T-cell (primary cell): Measurements from ENCODE around the gene AFF1. TPM values are rescaled to one million over a fixed set of nuclear protein-coding genes. Genes with fewer than 3 reads are reported as not detected.

Experiments
- ATAC-seq, 4 experiments: fragments of 200-7000 bp in 3 of 4; fragments of 150-1000 bp in 1 of 4; cut with Tn5 transposase; replicated peaks in 1 of 4; 1 replicate in 3 of 4; 2 replicates in 1 of 4; pipeline ENCODE4 v1.10.0; 2021; ENCODE audit warnings: moderate library complexity in 3 of 4, mild to moderate bottlenecking in 2 of 4, moderate number of reproducible peaks in 1 of 4
- CTCF ChIA-PET, 2 donors: fragments of 300-600 bp; sonication (Branson Sonifier 250); formaldehyde crosslinking; loops; one replicate each; lab custom pipeline; 2022; ENCODE audit warnings: antibody characterized with exemption in 2 of 2; lab: Charles Lee
- POLR2A ChIA-PET, 2 donors: fragments of 300-600 bp; sonication (Branson Sonifier 250); formaldehyde crosslinking; loops; one replicate each; lab custom pipeline; 2022; ENCODE audit warnings: antibody characterized with exemption in 2 of 2; lab: Charles Lee
- DNase-seq, 35 experiments: peaks; one replicate each; pipeline versions ENCODE4 v3.0.0 to v3.0.0-alpha.2; 2013 to 2023
- H3K27ac ChIP-seq: one replicate; pipeline ENCODE4 v1.5.1; 2013; ENCODE audit warnings: low read length
- H3K27me3 ChIP-seq, 2 experiments: replicated peaks in 1 of 2; 1 replicate in 1 of 2; 2 replicates in 1 of 2; pipeline versions ENCODE4 v1.6.1 to v1.7.0; 2013; ENCODE audit warnings: low read length in 1 of 2, mixed read lengths in 1 of 2; ENCODE audit not compliant: control insufficient read depth in 2 of 2, insufficient read depth in 2 of 2; ENCODE audit errors: extremely low read depth in 1 of 2
- H3K36me3 ChIP-seq, 2 donors: 1 replicate in 1 of 2; 2 replicates in 1 of 2; pipeline versions ENCODE4 v1.6.1 to v1.7.0; 2013; ENCODE audit warnings: low read length in 1 of 2; ENCODE audit not compliant: control insufficient read depth in 2 of 2, insufficient read depth in 1 of 2; ENCODE audit errors: extremely low read depth in 1 of 2
- H3K4me1 ChIP-seq, 2 experiments: 1 replicate in 1 of 2; 2 replicates in 1 of 2; pipeline versions ENCODE4 v1.6.1 to v1.7.0; 2013; ENCODE audit warnings: low read length in 2 of 2, mixed read lengths in 1 of 2; ENCODE audit not compliant: insufficient read depth in 2 of 2, control insufficient read depth in 1 of 2; ENCODE audit errors: extremely low read depth in 1 of 2
- H3K4me3 ChIP-seq, 2 donors: 1 replicate in 1 of 2; 2 replicates in 1 of 2; pipeline versions ENCODE4 v1.5.1 to v1.7.0; 2013; ENCODE audit warnings: mild to moderate bottlenecking in 2 of 2, low read length in 1 of 2, moderate library complexity in 1 of 2; ENCODE audit not compliant: control insufficient read depth in 1 of 2; ENCODE audit errors: extremely low read depth in 1 of 2
- H3K9me3 ChIP-seq: 2 replicates; pipeline ENCODE4 v1.7.0; 2013
- H3K27ac Mint-ChIP-seq, 2 donors: one replicate each; pipeline ENCODE4 v1.8.0; 2020 to 2021; ENCODE audit warnings: mild to moderate bottlenecking in 2 of 2, mixed read lengths in 2 of 2
- H3K27me3 Mint-ChIP-seq, 2 donors: one replicate each; pipeline ENCODE4 v1.8.0; 2021 to 2022; ENCODE audit warnings: mixed read lengths in 2 of 2
- H3K36me3 Mint-ChIP-seq: one replicate; pipeline ENCODE4 v1.8.0; 2021; ENCODE audit warnings: mixed read lengths
- H3K4me1 Mint-ChIP-seq, 3 donors: one replicate each; pipeline ENCODE4 v1.8.0; 2020 to 2022; ENCODE audit warnings: mixed read lengths in 3 of 3, mild to moderate bottlenecking in 1 of 3
- H3K4me3 Mint-ChIP-seq, 3 donors: one replicate each; pipeline ENCODE4 v1.8.0; 2020 to 2022; ENCODE audit warnings: mild to moderate bottlenecking in 3 of 3, mixed read lengths in 3 of 3, moderate library complexity in 3 of 3
- H3K9me3 Mint-ChIP-seq, 3 donors: one replicate each; pipeline ENCODE4 v1.8.0; 2020 to 2022; ENCODE audit warnings: mixed read lengths in 3 of 3
- WGBS: methylation state at CpG from one replicate; pipeline ENCODE4 v1.1.5; 2013; ENCODE audit warnings: missing lambda C conversion rate; ENCODE audit not compliant: insufficient coverage; 5-methylcytosine and 5-hydroxymethylcytosine counted together
- total RNA-seq, 35 experiments: library from RNA in 6 of 35; stranded (reverse) in 6 of 35; fragments of 120-200 nt in 1 of 35; gene quantifications; one replicate each; pipeline versions ENCODE4 v1.2.1 to v1.2.4 and lab custom pipeline; 2013 to 2026

The AFF1 gene
- total RNA-seq, 5 donors from 2014 or later (not counting 1 experiment from before 2014, with no cell fraction given): 65.3 to 112 (median 93.4) TPM

- Mint-ChIP-seq H3K27me3 (peaks cover 22 to 28% of the 10 kb centered on the region in 2 donors), H3K9me3 (no peaks in the 10 kb centered on the region), H3K4me3 (no peak overlapping the region), H3K36me3 (no peaks in the 10 kb centered on the region), H3K27ac (no peak overlapping the region), H3K4me1 (peaks cover 6 to 10% (median 7%) of the 10 kb centered on the region in 3 donors)
- no peak overlapping the region for H3K4me3 ChIP-seq
- CTCF ChIA-PET: interaction anchor here (1.4 to 1.5 kb wide), 4 partner anchors 395 to 398 kb away, joined by 3 to 13 read pairs (median 7); no protein-coding TSS in a partner anchor
- POLR2A ChIA-PET: no interaction called here
- H3K36me3 ChIP-seq: no peaks in the 10 kb centered on the region
- no peak for DNase-seq
- peaks cover 0 to 19% of the 10 kb centered on the region in 2 experiments for H3K27me3 ChIP-seq
- H3K9me3 ChIP-seq: no peaks in the 10 kb centered on the region
- H3K27ac ChIP-seq: no peak overlapping the region
- H3K4me1 ChIP-seq: peaks cover 0 to 10% of the 10 kb centered on the region in 2 experiments
- ATAC-seq: no peak
These were observed 40.4 kb upstream of the AFF1 start for GRCh38 chr4:86894455-86894854.

DNA sequence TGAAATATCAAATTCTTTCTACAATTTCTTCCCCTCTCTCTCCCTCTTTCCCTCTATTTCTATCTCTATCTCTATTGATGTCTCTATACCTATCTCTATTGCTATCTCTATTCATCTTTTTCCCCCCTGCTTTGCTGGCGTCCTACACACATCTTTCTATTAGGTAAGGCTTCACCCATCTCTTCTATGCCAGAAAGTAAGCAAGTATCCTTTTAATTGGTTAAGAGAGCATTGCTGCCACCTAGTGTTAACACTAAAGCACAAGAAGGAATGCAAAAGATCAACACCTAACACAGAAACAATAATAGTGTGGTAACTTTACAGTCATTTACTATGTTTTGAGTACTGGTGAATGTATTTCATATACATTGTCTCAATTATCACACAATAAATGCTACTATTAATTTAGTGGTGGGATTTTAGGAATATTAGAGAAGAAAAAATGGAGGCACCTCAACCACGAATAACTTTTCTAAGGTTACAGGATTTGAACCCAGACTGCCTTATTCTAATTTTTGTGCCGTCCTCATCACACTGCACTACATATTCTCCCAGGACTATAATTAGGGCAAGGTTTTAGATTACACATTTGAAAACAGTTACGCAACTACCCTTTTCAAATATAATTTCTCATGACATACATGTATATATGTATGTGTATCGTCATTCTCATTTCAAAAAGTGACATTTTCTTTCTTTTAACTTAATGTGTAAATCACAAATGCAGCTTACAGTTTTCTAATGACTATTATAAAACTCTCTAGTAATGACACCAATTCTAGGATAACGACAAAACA is 38.9 kb upstream of the AFF1 start:
- H3K4me1 ChIP-seq: peaks cover 0 to 10% of the 10 kb centered on the region in 2 experiments
- no peaks in the 10 kb centered on the region for H3K36me3 ChIP-seq
- no peak overlapping the region for H3K27ac ChIP-seq
- H3K9me3 ChIP-seq: no peaks in the 10 kb centered on the region
- no peaks in the 10 kb centered on the region for H3K36me3 Mint-ChIP-seq
- H3K4me3 ChIP-seq: no peak overlapping the region
- peak in 2 of 4 experiments; percentile 48 to 60 for ATAC-seq
- peak in 4 of 35 experiments; percentile 4 to 66 (median 12) for DNase-seq
- POLR2A ChIA-PET: no interaction called here
- H3K27ac Mint-ChIP-seq: no peak overlapping the region
- H3K9me3 Mint-ChIP-seq: no peaks in the 10 kb centered on the region
- no peak overlapping the region for H3K4me3 Mint-ChIP-seq
- CTCF ChIA-PET: interaction anchor here (0.5 to 1.5 kb wide), 8 partner anchors 9 to 400 kb away, joined by 3 to 13 read pairs (median 4); no protein-coding TSS in a partner anchor
- WGBS: 100% methylated on average over 1 of the region's 6 CpGs
- H3K27me3 ChIP-seq: peaks cover 0 to 18% of the 10 kb centered on the region in 2 experiments
- H3K4me1 Mint-ChIP-seq: peaks cover 6 to 10% (median 7%) of the 10 kb centered on the region in 3 donors
- peaks cover 15 to 17% of the 10 kb centered on the region in 2 donors for H3K27me3 Mint-ChIP-seq

- Mint-ChIP-seq H3K27ac (no peak overlapping the region), H3K4me3 (no peak overlapping the region), H3K27me3 (peaks cover 8 to 10% of the 10 kb centered on the region in 2 donors), H3K4me1 (peaks cover 2 to 8% (median 6%) of the 10 kb centered on the region in 3 donors), H3K9me3 (no peaks in the 10 kb centered on the region), H3K36me3 (peaks cover under 1% of the 10 kb centered on the region)
- Histone ChIP-seq H3K27me3 (peaks cover 0 to 18% of the 10 kb centered on the region in 2 experiments), H3K9me3 (no peaks in the 10 kb centered on the region), H3K4me3 (no peak overlapping the region), H3K4me1 (peaks cover 0 to 10% of the 10 kb centered on the region in 2 experiments), H3K36me3 (no peaks in the 10 kb centered on the region), H3K27ac (no peak overlapping the region)
- DNase-seq: no peak
- ChIA-PET POLR2A (no interaction called here), CTCF (interaction anchor here (0.5 to 1.4 kb wide), 5 partner anchors 8 to 398 kb away, joined by 3 to 8 read pairs (median 5); no protein-coding TSS in a partner anchor)
- no peak for ATAC-seq
- 95% methylated on average over 4 of the region's 4 CpGs for WGBS
These were observed 38.2 kb upstream of the AFF1 start for GRCh38 chr4:86896596-86896995.

DNA sequence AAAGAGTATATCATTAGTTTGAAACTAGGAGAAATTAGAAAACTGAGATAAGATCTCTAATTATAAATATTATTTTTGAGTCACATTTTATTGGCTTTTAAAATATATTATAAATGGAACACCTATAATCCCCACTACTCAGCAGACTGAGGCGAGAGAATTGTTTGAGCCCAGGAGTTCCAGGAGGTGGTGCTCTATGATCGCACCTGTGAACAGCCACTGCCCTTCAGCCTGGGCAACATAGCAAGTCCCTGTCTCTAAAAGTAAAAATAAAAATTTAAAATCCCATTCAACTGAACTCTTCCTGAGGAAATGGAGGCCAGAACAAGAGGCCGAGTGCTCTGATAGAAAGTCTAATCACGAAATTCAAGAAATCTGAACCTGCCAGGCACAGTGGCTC is 36.2 kb upstream of the AFF1 start:
- WGBS: 93% methylated on average over 2 of the region's 4 CpGs
- Histone ChIP-seq H3K9me3 (no peaks in the 10 kb centered on the region), H3K27ac (no peak overlapping the region), H3K36me3 (no peaks in the 10 kb centered on the region), H3K27me3 (peaks cover 0 to 5% of the 10 kb centered on the region in 2 experiments), H3K4me3 (no peak overlapping the region), H3K4me1 (no peaks in the 10 kb centered on the region)
- Mint-ChIP-seq H3K27ac (no peak overlapping the region), H3K4me1 (peaks cover 0 to 3% (median 0%) of the 10 kb centered on the region in 3 donors), H3K9me3 (no peaks in the 10 kb centered on the region), H3K36me3 (peaks cover 3% of the 10 kb centered on the region), H3K4me3 (no peak overlapping the region), H3K27me3 (peaks cover 3 to 8% of the 10 kb centered on the region in 2 donors)
- ChIA-PET CTCF (no interaction called here), POLR2A (no interaction called here)
- ATAC-seq: no peak
- DNase-seq: no peak

- Mint-ChIP-seq H3K27me3 (peaks cover 3 to 14% of the 10 kb centered on the region in 2 donors), H3K27ac (no peak overlapping the region), H3K4me1 (peaks cover 0 to 5% (median 3%) of the 10 kb centered on the region in 3 donors), H3K9me3 (no peaks in the 10 kb centered on the region), H3K36me3 (peaks cover 3% of the 10 kb centered on the region), H3K4me3 (no peak overlapping the region)
- CTCF ChIA-PET: interaction anchor here (0.6 to 0.8 kb wide), 2 partner anchors 52 to 406 kb away, joined by 3 read pairs; no protein-coding TSS in a partner anchor
- Histone ChIP-seq H3K27me3 (peaks cover 0 to 18% of the 10 kb centered on the region in 2 experiments), H3K4me3 (no peak overlapping the region), H3K9me3 (no peaks in the 10 kb centered on the region), H3K36me3 (no peaks in the 10 kb centered on the region), H3K27ac (no peak overlapping the region), H3K4me1 (peaks cover 0 to 7% of the 10 kb centered on the region in 2 experiments)
- POLR2A ChIA-PET: interaction anchor here (0.6 to 0.7 kb wide), 2 partner anchors 31 to 403 kb away, joined by 4 to 6 read pairs; no protein-coding TSS in a partner anchor
- WGBS: no CpG with 5 or more reads among the region's 3 CpGs
- ATAC-seq: no peak
- no peak for DNase-seq
These were observed 32.9 kb upstream of the AFF1 start for GRCh38 chr4:86901864-86902263.

- WGBS: no CpG with 5 or more reads among the region's 2 CpGs
- Histone ChIP-seq H3K4me3 (no peak overlapping the region), H3K27ac (no peak overlapping the region), H3K36me3 (no peaks in the 10 kb centered on the region), H3K27me3 (peaks cover 0 to 14% of the 10 kb centered on the region in 2 experiments), H3K9me3 (no peaks in the 10 kb centered on the region), H3K4me1 (peaks cover 4 to 10% of the 10 kb centered on the region in 2 experiments)
- no peaks in the 10 kb centered on the region for H3K9me3 Mint-ChIP-seq
- ATAC-seq (no peak), DNase-seq (peak in 1 of 35 experiments; percentile 4)
- peak overlapping the region; percentile 13 to 58 for H3K27ac Mint-ChIP-seq
- POLR2A ChIA-PET: interaction anchor here (0.6 to 0.7 kb wide), 3 partner anchors 164 to 1519 kb away, joined by 3 to 4 read pairs (median 3); no protein-coding TSS in a partner anchor
- H3K27me3 Mint-ChIP-seq: peaks cover 3 to 10% of the 10 kb centered on the region in 2 donors
- CTCF ChIA-PET: interaction anchor here (0.6 to 1.1 kb wide), 3 partner anchors 11 to 53 kb away, joined by 4 to 8 read pairs (median 5); no protein-coding TSS in a partner anchor
- H3K4me3 Mint-ChIP-seq: peak overlapping the region; percentile 53 to 69 (median 61)
- peaks cover 20 to 33% (median 23%) of the 10 kb centered on the region in 3 donors for H3K4me1 Mint-ChIP-seq
- no peaks in the 10 kb centered on the region for H3K36me3 Mint-ChIP-seq
These were observed 26.6 kb upstream of the AFF1 start for GRCh38 chr4:86908251-86908657.
